Measurements from ENCODE around the gene INPPL1. TPM values are rescaled to one million over a fixed set of nuclear protein-coding genes. Genes with fewer than 3 reads are reported as not detected.

INPPL1 gene
- total and polyA plus RNA-seq, 2 donors from 2014 or later: 39.9 to 120 TPM

- no peaks in the 10 kb centered on the region for H3K9me3 ChIP-seq (ENCODE audit: control insufficient read depth in 2 of 3, insufficient read depth in 1 of 3, low read length in 3 of 3)
- H3K27ac ChIP-seq (ENCODE audit: low read depth in 2 of 2, low read length in 2 of 2): no peak overlapping the region
- H3K36me3 ChIP-seq (ENCODE audit: control insufficient read depth in 2 of 3, insufficient read depth in 3 of 3, low read length in 3 of 3): peaks cover 5 to 34% (median 25%) of the 10 kb centered on the region in 3 donors
- intact Hi-C loops (cut with DNase I): no loop called here
- H3K4me3 ChIP-seq (ENCODE audit: low read length in 3 of 3): no peak overlapping the region
- TF ChIP-seq CTCF (IDR thresholded peaks at IDR 0.05; ENCODE audit: borderline replicate concordance, extremely low read depth, insufficient read depth): no peak
- H3K4me1 ChIP-seq (ENCODE audit: control insufficient read depth in 2 of 3, insufficient read depth in 2 of 3, low read depth in 1 of 3, low read length in 3 of 3): peaks cover 0 to 19% (median 13%) of the 10 kb centered on the region in 3 donors
- H3K27me3 ChIP-seq (ENCODE audit: control insufficient read depth, insufficient read depth, low read length): no peaks in the 10 kb centered on the region
- DNase-seq: peak in 1 of 5 donors; percentile 43
- no peak for FAIRE-seq
- no peak overlapping the region for H3K9ac ChIP-seq (ENCODE audit: low read length in 3 of 3)
These were observed 2.1 kb downstream of the INPPL1 start for GRCh38 chr11:72226701-72227100.

- Histone ChIP-seq H3K9me3 (ENCODE audit: control insufficient read depth in 2 of 3, insufficient read depth in 1 of 3, low read length in 3 of 3) (no peaks in the 10 kb centered on the region), H3K27me3 (ENCODE audit: control insufficient read depth, insufficient read depth, low read length) (no peaks in the 10 kb centered on the region), H3K27ac (ENCODE audit: low read depth in 2 of 2, low read length in 2 of 2) (no peak overlapping the region), H3K4me3 (ENCODE audit: low read length in 3 of 3) (no peak overlapping the region), H3K4me1 (ENCODE audit: control insufficient read depth in 2 of 3, insufficient read depth in 2 of 3, low read depth in 1 of 3, low read length in 3 of 3) (peaks cover 0 to 15% (median 7%) of the 10 kb centered on the region in 3 donors), H3K36me3 (ENCODE audit: control insufficient read depth in 2 of 3, insufficient read depth in 3 of 3, low read length in 3 of 3) (peaks cover 5 to 43% (median 29%) of the 10 kb centered on the region in 3 donors), H3K9ac (ENCODE audit: low read length in 3 of 3) (no peak overlapping the region)
- peak in 2 of 5 donors; percentile 6 to 60 for DNase-seq
- FAIRE-seq: no peak
- intact Hi-C loops (cut with DNase I): no loop called here
- TF ChIP-seq CTCF (IDR thresholded peaks at IDR 0.05; ENCODE audit: borderline replicate concordance, extremely low read depth, insufficient read depth): no peak
These were observed 3.0 kb downstream of the INPPL1 start for GRCh38 chr11:72227316-72228228.

- DNase-seq (peak in 4 of 5 donors; percentile 17 to 73 (median 31)), FAIRE-seq (no peak)
- TF ChIP-seq CTCF (IDR thresholded peaks at IDR 0.05; ENCODE audit: borderline replicate concordance, extremely low read depth, insufficient read depth): peak; percentile 3
- peaks cover 0 to 13% (median 5%) of the 10 kb centered on the region in 3 donors for H3K4me1 ChIP-seq (ENCODE audit: control insufficient read depth in 2 of 3, insufficient read depth in 2 of 3, low read depth in 1 of 3, low read length in 3 of 3)
- H3K27ac ChIP-seq (ENCODE audit: low read depth in 2 of 2, low read length in 2 of 2): no peak overlapping the region
- no peak overlapping the region for H3K4me3 ChIP-seq (ENCODE audit: low read length in 3 of 3)
- H3K9ac ChIP-seq (ENCODE audit: low read length in 3 of 3): no peak overlapping the region
- H3K36me3 ChIP-seq (ENCODE audit: control insufficient read depth in 2 of 3, insufficient read depth in 3 of 3, low read length in 3 of 3): peaks cover 6 to 51% (median 35%) of the 10 kb centered on the region in 3 donors
- no peaks in the 10 kb centered on the region for H3K27me3 ChIP-seq (ENCODE audit: control insufficient read depth, insufficient read depth, low read length)
- intact Hi-C loops (cut with DNase I): no loop called here
- H3K9me3 ChIP-seq (ENCODE audit: control insufficient read depth in 2 of 3, insufficient read depth in 1 of 3, low read length in 3 of 3): no peaks in the 10 kb centered on the region
These were observed 3.8 kb downstream of the INPPL1 start for GRCh38 chr11:72228229-72228843.

All from kidney (tissue), 14 donors.